Mucosa of gallbladder (tissue), 1 donor: ENCODE results near the gene CLCF1. TPM values are rescaled to one million over a fixed set of nuclear protein-coding genes. Genes with fewer than 3 reads are reported as not detected.

ENCODE experiments used
- DNase-seq: peaks from one replicate; pipeline ENCODE4 v3.0.0-alpha.2; 2020; ENCODE audit warnings: low spot score
- total RNA-seq: library from RNA; stranded (reverse); gene quantifications from one replicate; pipeline ENCODE4 v1.2.1, GENCODE V29; 2021
- donor health status: DM: no; HTN: no; CAD: no.

CLCF1 gene
- total RNA-seq, 1 donor from 2014 or later, result 4.0 TPM

GRCh38 chr11:67374571-67375281 is 1.3 kb upstream of the CLCF1 start:
- DNase-seq, result no peak

DNA sequence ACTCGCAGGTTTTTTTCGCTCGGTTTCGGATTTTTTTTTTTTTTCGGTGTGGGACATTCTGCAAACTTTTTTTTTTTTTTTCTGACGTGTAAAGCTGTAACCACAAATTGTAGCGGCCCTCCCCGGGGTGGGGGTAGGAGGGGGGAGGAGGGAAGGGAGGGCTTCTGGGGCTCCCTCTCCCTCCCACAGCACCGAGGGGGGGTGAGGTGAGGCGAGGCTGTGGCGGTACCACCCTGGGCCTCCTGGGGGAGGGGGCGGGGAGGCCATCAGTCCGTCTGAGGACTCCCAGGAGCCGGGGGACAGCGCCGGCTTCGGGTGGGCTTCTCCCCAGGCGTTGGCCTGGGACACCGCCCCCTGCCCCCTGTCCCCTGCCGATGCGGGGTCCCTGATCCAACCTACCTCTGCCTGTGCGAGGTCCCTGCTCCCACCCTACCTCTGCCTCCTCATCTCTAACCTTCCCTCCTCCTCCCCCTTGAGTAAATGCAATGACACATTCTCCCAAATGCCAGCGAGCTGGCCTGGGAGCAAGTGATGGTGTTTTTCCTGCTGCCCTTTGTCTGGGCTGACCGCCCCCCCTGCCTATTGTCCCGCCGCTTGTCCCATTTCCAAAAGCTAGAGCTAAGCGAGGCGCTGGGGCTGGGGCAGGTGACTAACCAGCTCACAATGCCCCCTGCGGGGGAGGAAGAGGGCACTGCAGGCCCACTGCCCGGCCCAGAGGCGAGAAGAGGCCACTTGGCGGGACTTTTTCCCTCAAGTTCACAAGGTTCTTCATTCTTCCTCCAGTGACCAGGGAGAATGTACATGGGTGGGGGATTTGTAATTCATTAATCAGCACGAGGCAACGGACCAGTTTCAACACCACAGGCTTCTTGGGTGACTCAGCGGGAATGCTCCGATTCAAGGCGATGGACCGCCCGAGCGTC is 511 bp upstream of the CLCF1 start:
- DNase-seq, result peak; percentile 81

DNA sequence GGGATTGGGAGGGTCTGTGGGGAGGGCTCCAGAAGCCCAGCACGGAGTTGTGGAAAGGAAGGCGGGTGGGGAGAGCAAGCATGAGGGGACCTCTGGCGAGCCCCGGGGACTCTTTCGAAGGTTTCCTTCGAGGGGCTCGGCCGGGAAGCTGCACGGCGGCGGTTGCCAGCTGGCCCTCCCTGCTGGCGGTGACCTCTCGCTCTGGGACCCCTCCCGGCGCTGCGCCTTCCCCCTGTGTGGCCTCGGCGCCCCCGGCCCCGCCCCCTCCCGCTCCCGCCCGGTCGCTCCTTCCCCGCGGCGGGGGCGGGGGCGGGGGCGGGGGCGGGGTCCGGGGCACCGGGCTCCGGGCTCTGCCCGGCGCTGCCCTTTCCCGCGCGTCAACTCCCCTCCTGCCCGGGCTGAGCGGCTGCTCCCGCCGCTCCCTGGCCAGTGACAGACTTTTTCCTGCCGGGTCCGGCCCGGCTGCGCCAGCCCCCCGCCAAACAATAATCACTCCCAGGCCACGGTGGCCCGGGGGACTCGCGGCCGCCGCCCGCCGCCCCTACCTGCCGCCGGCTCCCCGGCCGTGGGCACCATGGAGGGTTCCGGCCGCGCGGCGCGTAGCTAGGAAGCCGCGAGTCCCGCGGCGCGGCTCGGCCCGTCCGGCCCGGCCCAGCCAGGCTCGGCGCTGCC is 941 bp downstream of the CLCF1 start:
- DNase-seq, result no peak

DNA sequence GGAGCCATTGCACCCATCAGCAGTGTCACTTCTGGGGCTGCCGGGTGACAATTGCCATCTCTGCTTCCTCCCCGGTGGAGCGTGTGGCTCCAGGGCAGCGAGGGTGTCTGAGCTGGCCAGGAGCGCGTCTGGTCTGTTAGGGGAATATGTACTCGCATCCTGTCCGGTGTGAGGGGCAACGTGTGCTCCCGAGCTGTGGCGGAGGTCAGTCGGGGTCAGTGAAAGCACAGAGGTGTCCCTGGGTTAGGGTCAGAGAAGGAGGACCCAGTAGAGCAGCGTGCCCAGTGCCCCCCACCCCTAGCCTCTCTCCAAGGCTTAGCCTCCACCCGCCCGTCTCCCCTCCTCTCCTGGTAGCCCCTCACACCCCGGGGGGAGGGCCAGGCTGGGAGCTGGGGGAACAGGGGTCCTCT is 1.5 kb downstream of the CLCF1 start:
- no peak for DNase-seq

DNA sequence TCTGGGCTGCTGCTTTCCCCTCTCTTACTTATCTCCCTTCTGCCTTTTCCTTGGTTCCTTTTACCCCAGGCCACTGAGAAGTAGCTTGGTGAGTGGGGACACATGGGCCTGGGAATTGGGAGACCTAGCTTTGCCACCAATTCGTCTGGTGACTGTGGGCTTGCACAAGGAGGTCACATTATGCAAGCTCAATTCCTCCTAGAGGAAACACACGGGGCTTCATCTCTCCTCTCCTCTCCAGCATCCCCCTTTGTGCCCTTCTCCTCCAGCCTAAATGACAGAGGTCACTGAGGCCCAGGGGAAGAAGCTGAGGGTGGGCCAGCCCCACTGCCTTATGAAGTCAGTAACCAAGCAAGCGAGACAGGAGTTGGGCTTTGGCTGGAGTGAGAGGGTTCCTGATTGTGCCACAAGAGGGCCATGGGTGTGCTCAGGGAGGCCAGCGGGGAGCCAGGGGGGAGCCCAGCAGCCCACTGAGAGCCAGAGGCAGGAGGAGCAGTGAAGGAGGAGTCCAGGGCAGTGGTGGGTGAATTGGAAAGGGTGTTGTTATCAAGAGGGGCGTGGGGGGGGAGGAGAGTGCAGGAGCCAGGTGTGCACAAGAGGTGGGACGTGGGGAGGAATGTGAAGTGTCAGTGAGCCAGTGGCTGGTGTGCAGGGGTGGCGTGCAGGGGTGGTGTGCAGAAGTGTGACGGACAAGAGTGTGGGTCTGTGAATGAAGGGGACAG is 2.0 kb downstream of the CLCF1 start:
- DNase-seq, result no peak

GRCh38 chr11:67370351-67371076 is 2.9 kb downstream of the CLCF1 start:
- DNase-seq, result no peak

- no peak for DNase-seq
These were observed 3.6 kb downstream of the CLCF1 start for GRCh38 chr11:67369801-67370284.

DNA sequence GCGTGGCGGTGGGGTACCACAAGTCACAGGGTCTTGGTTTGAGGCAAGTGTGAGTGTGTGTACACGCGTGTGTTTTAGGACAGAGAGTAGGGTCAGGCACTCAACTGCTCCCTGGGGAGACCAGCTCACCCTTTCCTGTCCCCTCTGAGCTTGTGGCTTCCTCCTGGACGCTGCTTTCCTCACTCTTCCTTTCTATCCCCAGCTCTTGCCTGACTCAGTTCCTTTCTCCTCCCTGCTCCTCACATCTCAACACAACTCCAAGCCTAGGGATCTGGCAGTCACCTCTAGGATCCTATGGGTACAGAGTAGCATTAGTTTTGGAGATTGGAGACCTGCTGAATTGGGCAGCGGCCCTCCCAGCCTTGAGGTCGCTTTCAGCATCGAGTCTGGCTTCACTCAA is 4.1 kb downstream of the CLCF1 start:
- DNase-seq, result no peak

- DNase-seq, result no peak
These were observed 4.8 kb downstream of the CLCF1 start for GRCh38 chr11:67368621-67369020.

GRCh38 chr11:67367761-67368227 is 5.6 kb downstream of the CLCF1 start:
- DNase-seq, result no peak

- no peak for DNase-seq
These were observed 6.2 kb downstream of the CLCF1 start for GRCh38 chr11:67366961-67367760.

DNA sequence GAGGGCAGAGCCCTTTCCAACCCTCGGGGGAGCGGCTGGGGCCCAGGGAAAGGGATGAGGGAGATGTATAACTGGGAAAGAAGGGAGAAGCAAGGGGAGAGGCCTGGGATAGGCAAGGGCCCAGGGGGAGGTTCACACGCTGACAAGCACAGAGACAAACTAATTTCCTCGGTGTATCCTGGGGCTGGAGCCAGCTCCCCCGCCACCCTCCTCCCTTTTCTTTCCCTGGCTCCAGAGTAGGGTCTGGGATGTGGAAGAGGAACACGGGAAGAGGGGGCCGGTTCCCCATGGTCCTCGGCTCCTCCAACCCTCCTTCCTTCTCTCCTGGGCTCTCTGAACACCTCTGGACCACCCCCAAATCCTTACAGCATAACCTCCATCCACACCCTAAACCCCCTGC is 6.9 kb downstream of the CLCF1 start:
- DNase-seq, result no peak

DNA sequence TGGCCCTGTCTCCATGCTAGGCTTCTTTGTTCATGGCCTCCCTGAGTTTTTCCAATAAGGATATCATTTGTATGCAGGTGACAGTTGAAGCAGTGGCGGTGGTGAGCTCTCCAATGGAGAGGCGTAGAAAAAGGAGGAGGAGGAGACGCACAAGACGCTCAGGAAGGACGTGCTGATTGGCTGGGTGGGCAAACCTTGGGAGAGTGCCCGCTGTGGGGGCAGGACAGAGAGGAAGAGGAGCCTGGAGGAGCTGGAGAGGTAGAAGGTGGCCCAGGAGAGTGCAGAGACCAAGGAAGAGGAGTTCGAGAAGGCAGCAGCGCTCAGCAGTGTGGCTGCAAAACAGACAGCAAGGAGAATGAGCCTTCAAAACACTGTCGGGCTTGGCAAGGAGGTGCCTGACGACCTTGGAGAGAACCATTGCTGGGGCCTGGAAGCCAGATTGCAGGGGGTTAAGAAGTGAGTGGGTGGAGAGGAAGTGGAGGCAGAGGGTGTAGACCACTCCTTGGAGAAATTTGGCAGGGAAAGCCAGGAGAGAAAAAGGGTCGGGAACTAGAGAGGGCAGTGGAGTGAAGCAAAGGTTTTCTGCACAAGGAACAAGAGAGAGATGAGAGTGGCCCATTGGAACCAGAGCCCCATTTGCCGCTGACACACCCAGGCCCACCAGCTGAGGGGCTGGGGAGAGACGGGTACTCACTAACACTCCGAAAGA is 7.5 kb downstream of the CLCF1 start:
- DNase-seq, result no peak

DNA sequence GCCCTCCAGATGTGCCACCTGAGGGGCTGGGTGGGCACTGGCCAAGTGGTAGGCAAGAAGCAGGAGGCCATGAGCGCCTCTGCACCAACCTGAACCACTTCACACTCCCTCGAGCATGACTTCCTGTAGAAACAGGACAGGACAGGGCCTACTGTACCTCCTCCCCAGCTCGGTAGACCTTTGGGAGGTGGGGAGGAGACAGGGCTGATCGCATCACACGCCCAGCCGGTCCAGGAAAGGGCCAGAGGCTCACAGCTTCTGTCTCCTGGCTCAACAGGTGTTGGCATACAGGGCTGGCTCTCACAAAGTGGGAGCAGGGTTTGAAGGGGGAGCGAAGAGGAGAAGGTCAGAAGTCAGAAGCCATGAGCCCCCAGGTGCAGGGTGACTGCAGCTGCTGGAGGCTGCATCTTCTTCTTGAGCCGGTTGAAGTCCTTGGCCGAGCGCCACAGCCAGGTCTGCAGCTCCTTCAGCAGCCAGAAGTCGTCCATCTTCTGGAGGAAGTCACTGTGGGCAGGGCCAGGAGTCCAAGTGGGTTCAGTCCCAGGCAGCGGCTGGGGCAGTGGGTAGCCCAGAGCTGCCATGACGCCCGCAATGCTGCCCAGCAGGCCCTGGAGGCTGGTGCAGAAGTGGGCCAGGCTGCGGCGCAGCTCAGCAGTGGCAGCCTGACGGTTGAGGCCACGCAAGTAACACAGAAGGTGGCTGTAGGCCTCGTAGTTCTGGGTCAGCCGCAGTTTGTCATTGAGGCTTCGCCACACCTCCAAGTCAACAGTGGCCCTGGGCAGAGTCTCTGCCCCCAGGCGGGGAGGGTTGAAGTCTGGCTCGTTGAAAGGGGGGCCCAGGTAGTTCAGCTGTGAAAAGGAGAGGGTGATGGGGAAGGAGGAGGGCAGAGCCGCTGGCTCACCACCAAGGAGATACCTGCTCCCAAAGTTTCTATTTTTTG is 8.3 kb downstream of the CLCF1 start:
- DNase-seq, result no peak

DNA sequence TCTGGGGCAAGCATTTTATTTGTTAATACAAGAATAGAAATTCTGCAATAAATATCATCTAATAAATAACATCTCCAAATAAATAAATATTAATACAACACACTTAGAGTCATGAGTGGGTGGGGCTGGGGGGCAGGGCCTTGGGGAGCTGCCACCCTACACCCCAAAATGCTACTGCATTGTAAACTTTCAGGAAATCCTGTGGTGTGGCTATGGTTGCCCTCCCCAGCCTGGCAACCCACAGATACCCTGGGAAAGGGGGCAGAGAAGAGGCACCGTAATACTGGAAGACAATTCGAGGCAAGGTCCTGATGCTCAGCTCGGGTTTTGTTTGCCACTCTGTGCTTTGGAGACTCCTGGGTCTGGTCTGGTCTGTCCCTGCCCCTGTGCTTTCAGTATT is 9.2 kb downstream of the CLCF1 start:
- DNase-seq, result no peak

- no peak for DNase-seq
These were observed 15.3 kb downstream of the CLCF1 start for GRCh38 chr11:67357831-67358670.

- peak; percentile 62 for DNase-seq
These were observed 16.4 kb downstream of the CLCF1 start for GRCh38 chr11:67356864-67357561.
